ENCODE data around the gene BAIAP3.
"Not testable (repeated sequence)": the region's sequence is repeated elsewhere in the genome, so short reads cannot be mapped to it uniquely, and the experiment has no call there.

Gene BAIAP3

DNA sequence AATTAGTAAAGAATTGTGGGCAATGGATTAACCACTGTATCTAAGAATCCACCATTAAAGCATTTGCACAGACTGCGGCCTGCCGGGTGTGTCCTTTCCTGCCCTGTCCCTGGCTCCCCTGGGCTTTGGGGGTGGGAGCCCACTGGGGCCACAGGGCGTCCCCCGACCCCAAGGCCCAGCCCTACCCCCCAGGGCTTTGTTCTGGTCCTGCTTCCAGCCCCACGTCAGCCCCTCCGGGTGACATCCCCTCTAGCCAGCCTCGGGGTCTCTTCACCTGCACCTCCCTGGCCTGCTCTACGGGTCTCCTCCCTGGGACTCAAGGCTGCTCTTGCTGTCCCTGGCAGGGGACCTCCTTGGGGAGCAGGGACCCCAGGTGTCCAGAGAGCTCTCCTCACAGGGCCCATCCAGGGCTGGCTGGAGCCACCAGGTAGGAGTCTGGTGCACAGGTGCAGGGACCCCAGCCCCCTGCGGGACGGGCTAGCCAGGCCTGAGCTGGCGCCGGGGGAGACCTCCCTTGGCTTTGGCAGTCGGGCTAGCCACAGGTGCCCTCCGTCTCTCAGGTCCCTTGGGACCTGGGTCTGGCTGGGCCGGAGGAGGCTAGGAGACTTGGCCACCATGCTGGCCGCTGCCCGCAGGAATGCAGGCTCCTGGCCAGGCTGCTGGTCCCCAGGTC lies 6.4 kb upstream of the BAIAP3 start:
- TF ChIP-seq, protein P1, sequence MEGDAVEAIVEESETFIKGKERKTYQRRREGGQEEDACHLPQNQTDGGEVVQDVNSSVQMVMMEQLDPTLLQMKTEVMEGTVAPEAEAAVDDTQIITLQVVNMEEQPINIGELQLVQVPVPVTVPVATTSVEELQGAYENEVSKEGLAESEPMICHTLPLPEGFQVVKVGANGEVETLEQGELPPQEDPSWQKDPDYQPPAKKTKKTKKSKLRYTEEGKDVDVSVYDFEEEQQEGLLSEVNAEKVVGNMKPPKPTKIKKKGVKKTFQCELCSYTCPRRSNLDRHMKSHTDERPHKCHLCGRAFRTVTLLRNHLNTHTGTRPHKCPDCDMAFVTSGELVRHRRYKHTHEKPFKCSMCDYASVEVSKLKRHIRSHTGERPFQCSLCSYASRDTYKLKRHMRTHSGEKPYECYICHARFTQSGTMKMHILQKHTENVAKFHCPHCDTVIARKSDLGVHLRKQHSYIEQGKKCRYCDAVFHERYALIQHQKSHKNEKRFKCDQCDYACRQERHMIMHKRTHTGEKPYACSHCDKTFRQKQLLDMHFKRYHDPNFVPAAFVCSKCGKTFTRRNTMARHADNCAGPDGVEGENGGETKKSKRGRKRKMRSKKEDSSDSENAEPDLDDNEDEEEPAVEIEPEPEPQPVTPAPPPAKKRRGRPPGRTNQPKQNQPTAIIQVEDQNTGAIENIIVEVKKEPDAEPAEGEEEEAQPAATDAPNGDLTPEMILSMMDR (IDR thresholded peaks at IDR 0.05; ENCODE audit: insufficient read depth, low read length, poor library complexity, severe bottlenecking): no peak
- peaks cover 6% of the 10 kb centered on the region for H3K36me3 ChIP-seq (ENCODE audit: control insufficient read depth, insufficient read depth, low read length)
- no peaks in the 10 kb centered on the region for H3K27me3 ChIP-seq (replicated peaks; ENCODE audit: control insufficient read depth, insufficient read depth, low read length)
- H3K4me3 ChIP-seq (replicated peaks; ENCODE audit: low read depth, low read length): no peak overlapping the region
- DNase-seq (ENCODE audit: extremely low read depth, insufficient read length): no peak

DNA sequence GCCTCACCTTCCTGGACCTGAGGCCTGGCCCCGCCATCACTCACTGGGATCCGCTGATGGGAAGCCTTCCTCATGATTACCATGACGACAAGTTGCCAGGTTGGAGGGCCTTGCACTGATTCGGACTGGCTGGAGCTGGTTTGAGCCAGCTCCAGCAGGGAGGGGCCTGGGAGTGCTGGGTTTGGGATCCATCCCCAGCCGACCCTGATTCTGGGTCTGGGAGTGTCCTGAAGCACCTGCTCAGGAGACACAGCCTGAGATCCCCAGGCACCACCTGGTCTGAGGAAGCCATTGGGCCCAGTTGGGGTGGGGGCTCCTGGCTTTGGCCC lies 5.9 kb upstream of the BAIAP3 start:
- no peak for DNase-seq (ENCODE audit: extremely low read depth, insufficient read length)
- H3K4me3 ChIP-seq (replicated peaks; ENCODE audit: low read depth, low read length): no peak overlapping the region
- TF ChIP-seq, protein P1 (IDR thresholded peaks at IDR 0.05; ENCODE audit: insufficient read depth, low read length, poor library complexity, severe bottlenecking): no peak
- H3K27me3 ChIP-seq (replicated peaks; ENCODE audit: control insufficient read depth, insufficient read depth, low read length): no peaks in the 10 kb centered on the region
- H3K36me3 ChIP-seq (ENCODE audit: control insufficient read depth, insufficient read depth, low read length): peaks cover 6% of the 10 kb centered on the region

DNA sequence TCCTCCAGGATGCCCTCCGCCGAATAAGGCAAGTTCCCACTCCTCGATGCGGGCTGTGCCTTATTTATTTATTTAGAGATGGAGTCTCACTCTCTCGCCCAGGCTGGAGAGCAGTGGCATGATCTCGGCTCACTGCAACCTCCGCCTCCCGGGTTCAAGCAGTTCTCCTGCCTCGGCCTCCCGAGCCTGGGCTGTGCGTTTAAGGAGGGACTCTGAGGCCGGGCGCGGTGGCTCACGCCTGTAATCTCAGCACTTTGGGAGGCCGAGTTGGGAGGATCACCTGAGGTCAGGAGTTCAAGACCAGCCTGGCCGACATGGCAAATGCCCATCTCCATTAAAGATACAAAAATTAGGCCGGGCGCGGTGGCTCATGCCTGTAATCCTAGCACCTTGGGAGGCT lies 5.3 kb upstream of the BAIAP3 start:
- H3K36me3 ChIP-seq (ENCODE audit: control insufficient read depth, insufficient read depth, low read length); H3K4me3 ChIP-seq (replicated peaks; ENCODE audit: low read depth, low read length); DNase-seq (ENCODE audit: extremely low read depth, insufficient read length): not testable (repeated sequence)

DNA sequence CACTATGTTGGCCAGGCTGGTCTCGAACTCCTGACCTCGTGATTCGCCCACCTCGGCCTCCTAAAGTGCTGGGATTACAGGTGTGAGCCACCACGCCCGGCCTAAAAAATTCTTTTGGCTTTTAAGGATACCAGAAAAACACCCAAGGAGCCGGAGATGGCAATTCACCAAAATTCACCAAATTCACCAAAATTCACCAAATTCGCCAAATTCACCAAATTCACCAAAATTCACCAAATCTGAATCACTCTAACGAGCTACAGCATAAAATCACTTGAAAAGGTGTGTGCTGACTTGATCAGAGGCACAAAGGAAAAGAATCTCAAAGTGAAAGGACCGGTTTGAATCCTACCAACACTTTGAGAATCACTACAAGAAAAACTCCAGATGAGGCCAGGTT lies 4.5 kb upstream of the BAIAP3 start:
- H3K4me3 ChIP-seq (replicated peaks; ENCODE audit: low read depth, low read length); DNase-seq (ENCODE audit: extremely low read depth, insufficient read length): not testable (repeated sequence)

More for the DNA sequence above, 5.3 kb upstream of the BAIAP3 start:
- H3K27me3 ChIP-seq (replicated peaks; ENCODE audit: control insufficient read depth, insufficient read depth, low read length): not testable (repeated sequence)

DNA sequence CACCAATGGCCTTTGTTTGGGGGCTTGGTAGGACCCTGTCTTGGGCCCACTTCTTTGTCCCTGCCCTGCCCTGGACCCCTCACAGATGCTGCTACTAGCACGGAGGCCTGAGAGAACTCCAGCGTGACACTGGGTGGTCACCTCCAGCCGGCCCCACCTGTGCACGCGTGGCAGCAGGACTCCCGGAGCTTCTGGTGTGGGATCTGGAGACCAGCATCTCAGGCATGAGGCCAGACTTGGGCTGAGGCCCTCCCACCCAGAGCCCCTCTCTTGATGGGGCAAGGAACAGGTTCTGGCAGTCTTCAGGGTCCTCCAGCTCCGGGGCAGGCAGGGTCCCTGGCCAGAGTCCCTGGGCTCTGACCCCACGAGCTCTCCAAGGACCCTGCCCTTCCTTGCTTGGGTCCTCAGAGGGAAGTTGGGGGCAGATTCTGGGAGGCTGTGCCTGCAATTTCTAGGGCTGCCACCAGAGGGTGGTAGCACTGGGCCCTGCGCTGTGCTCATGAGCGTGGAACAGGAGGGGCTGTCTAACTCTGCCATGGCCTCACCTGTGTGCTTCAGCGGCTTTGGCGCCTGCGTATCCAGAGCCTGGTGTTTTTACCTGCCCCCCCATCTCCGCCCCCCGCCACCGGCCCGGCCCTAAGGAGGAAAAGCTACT lies 3.1 kb upstream of the BAIAP3 start:
- peaks cover 3% of the 10 kb centered on the region for H3K36me3 ChIP-seq (ENCODE audit: control insufficient read depth, insufficient read depth, low read length)
- no peaks in the 10 kb centered on the region; the same call in 1 of the 2 replicates for H3K27me3 ChIP-seq (replicated peaks; ENCODE audit: control insufficient read depth, insufficient read depth, low read length)
- TF ChIP-seq, protein P1 (IDR thresholded peaks at IDR 0.05; ENCODE audit: insufficient read depth, low read length, poor library complexity, severe bottlenecking): peak; percentile 58
- no peak overlapping the region for H3K4me3 ChIP-seq (replicated peaks; ENCODE audit: low read depth, low read length)
- DNase-seq (ENCODE audit: extremely low read depth, insufficient read length): no peak

More for the DNA sequence above, 4.5 kb upstream of the BAIAP3 start:
- H3K36me3 ChIP-seq (ENCODE audit: control insufficient read depth, insufficient read depth, low read length); H3K27me3 ChIP-seq (replicated peaks; ENCODE audit: control insufficient read depth, insufficient read depth, low read length): not testable (repeated sequence)

DNA sequence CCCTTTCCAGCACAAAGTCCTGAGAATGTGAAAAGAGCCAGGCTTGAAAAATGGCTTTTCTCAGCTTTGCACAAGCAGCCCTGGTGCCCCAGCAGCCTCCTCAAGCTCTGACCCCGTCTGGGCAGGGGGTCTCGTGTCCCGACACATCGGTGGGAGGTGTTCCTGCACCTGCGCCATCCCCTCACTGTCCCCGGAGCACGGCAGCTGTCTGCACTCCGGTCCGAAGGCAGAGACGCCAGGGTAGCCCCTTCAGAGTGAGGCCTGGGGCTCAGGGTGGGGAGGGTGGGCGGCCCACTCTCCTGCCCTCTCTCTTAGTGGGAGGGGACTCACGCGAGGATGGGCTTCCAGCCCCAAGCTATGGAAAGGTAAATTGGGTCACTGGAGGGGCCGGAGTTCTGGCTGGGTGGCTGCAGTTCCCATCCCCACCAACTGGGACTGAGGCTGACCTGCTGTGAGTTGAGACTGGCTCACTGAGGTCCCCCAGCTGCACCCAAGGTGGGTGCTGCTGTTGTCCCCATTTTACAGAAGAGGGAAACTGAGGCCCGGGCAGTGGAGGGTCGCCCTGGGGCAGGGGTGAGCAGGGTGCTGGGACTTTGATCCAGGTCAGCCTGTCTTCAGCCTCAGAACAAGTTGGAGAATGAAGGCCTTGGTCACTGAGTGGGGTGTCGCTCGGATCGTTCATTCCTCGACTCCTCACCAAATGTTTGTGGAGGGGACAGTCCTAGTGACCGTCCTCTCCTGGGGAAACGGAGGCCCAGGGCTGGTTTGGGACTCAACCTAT lies 2.3 kb upstream of the BAIAP3 start:
- H3K36me3 ChIP-seq (ENCODE audit: control insufficient read depth, insufficient read depth, low read length): no peaks in the 10 kb centered on the region; the same call in 1 of the 2 replicates

More for the DNA sequence above, 2.3 kb upstream of the BAIAP3 start:
- Histone ChIP-seq H3K4me3 (replicated peaks; ENCODE audit: low read depth, low read length) (peak overlapping the region; percentile 36), H3K27me3 (replicated peaks; ENCODE audit: control insufficient read depth, insufficient read depth, low read length) (no peaks in the 10 kb centered on the region; the same call in 1 of the 2 replicates)
- DNase-seq (ENCODE audit: extremely low read depth, insufficient read length): no peak
- TF ChIP-seq, protein P1 (IDR thresholded peaks at IDR 0.05; ENCODE audit: insufficient read depth, low read length, poor library complexity, severe bottlenecking): no peak
